HEK293 (cell line): ENCODE measurements around the gene ADM5.

Experiments
- ZNF114 ChIP-seq: fragments of 450-650 bp; formaldehyde crosslinking; IDR thresholded peaks from 2 replicates; pipeline ENCODE4 v1.5.0; 2017; ENCODE audit warnings: missing biosample characterization, missing genetic modification characterization
- ZNF558 ChIP-seq: fragments of 450-650 bp; formaldehyde crosslinking; IDR thresholded peaks from 2 replicates; pipeline ENCODE4 v1.5.1; 2016; ENCODE audit warnings: missing biosample characterization, missing genetic modification characterization
- ZNF785 ChIP-seq: fragments of 450-650 bp; formaldehyde crosslinking; IDR thresholded peaks from 2 replicates; pipeline ENCODE4 v1.5.1; 2016; ENCODE audit warnings: missing biosample characterization, missing genetic modification characterization
- TF ChIP-seq, protein P1 (sequence below): fragments of 450-650 bp; formaldehyde crosslinking; IDR thresholded peaks from 2 replicates; pipeline ENCODE4 v1.5.1; 2016; ENCODE audit warnings: missing biosample characterization, missing genetic modification characterization

- TF ChIP-seq ZNF785 (tag by site-specific recombination) = no peak
- no peak for TF ChIP-seq ZNF114 (tag by site-specific recombination)
- TF ChIP-seq ZNF558 (tag by site-specific recombination) = no peak
- TF ChIP-seq, protein P1, sequence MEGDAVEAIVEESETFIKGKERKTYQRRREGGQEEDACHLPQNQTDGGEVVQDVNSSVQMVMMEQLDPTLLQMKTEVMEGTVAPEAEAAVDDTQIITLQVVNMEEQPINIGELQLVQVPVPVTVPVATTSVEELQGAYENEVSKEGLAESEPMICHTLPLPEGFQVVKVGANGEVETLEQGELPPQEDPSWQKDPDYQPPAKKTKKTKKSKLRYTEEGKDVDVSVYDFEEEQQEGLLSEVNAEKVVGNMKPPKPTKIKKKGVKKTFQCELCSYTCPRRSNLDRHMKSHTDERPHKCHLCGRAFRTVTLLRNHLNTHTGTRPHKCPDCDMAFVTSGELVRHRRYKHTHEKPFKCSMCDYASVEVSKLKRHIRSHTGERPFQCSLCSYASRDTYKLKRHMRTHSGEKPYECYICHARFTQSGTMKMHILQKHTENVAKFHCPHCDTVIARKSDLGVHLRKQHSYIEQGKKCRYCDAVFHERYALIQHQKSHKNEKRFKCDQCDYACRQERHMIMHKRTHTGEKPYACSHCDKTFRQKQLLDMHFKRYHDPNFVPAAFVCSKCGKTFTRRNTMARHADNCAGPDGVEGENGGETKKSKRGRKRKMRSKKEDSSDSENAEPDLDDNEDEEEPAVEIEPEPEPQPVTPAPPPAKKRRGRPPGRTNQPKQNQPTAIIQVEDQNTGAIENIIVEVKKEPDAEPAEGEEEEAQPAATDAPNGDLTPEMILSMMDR = no peak
Measured at GRCh38 chr19:49684983-49685553, 4.3 kb upstream of the ADM5 start.
